ENCODE data around the gene GFRA1. TPM values are rescaled to one million over a fixed set of nuclear protein-coding genes. Genes with fewer than 3 reads are reported as not detected.

GFRA1 gene
- total RNA-seq, 1 donor from 2014 or later, result 14.0 TPM

GRCh38 chr10:116306847-116307246 lies 33.8 kb upstream of the GFRA1 start:
- H3K4me1 ChIP-seq, result no peaks in the 10 kb centered on the region
- no peaks in the 10 kb centered on the region for H3K27me3 ChIP-seq
- H3K79me2 ChIP-seq (ENCODE audit: low read depth), result no peaks in the 10 kb centered on the region
- Mint-ChIP-seq H3K27me3 (ENCODE audit: insufficient read depth, low read depth) (no peaks in the 10 kb centered on the region), H3K4me1 (peaks cover 3% of the 10 kb centered on the region), H3K9me3 (no peaks in the 10 kb centered on the region), H3K27ac (no peak overlapping the region), H3K36me3 (no peaks in the 10 kb centered on the region), H3K4me3 (no peak overlapping the region)
- no peak overlapping the region for H2AFZ ChIP-seq (replicated peaks)
- no peaks in the 10 kb centered on the region for H3K36me3 ChIP-seq
- H3K9ac ChIP-seq, result no peak overlapping the region
- TF ChIP-seq EZH2 (IDR thresholded peaks at IDR 0.05) (no peak), EZH2phosphoT487 (IDR thresholded peaks at IDR 0.05) (no peak), CTCF (IDR thresholded peaks at IDR 0.05) (no peak)
- no peak overlapping the region for H3K27ac ChIP-seq
- no peak for DNase-seq (ENCODE audit: low spot score)
- no peak overlapping the region for H3K4me2 ChIP-seq
- no peaks in the 10 kb centered on the region for H3K9me3 ChIP-seq (ENCODE audit: low read depth)
- H3F3A ChIP-seq (ENCODE audit: low read depth), result no peaks in the 10 kb centered on the region
- H4K20me1 ChIP-seq (ENCODE audit: low read depth), result no peaks in the 10 kb centered on the region
- no peak overlapping the region for H3K4me3 ChIP-seq

- H3F3A ChIP-seq (ENCODE audit: low read depth), result no peaks in the 10 kb centered on the region
- no peaks in the 10 kb centered on the region for H3K79me2 ChIP-seq (ENCODE audit: low read depth)
- no peak for DNase-seq (ENCODE audit: low spot score)
- Mint-ChIP-seq H3K36me3 (no peaks in the 10 kb centered on the region), H3K4me1 (no peaks in the 10 kb centered on the region), H3K4me3 (no peak overlapping the region), H3K27me3 (ENCODE audit: insufficient read depth, low read depth) (no peaks in the 10 kb centered on the region), H3K27ac (no peak overlapping the region), H3K9me3 (no peaks in the 10 kb centered on the region)
- H3K36me3 ChIP-seq, result no peaks in the 10 kb centered on the region
- no peak overlapping the region for H3K9ac ChIP-seq
- H2AFZ ChIP-seq (replicated peaks), result no peak overlapping the region
- H3K9me3 ChIP-seq (ENCODE audit: low read depth), result no peaks in the 10 kb centered on the region
- TF ChIP-seq EZH2phosphoT487 (IDR thresholded peaks at IDR 0.05) (no peak), CTCF (IDR thresholded peaks at IDR 0.05) (no peak), EZH2 (IDR thresholded peaks at IDR 0.05) (no peak)
- H3K27me3 ChIP-seq, result no peaks in the 10 kb centered on the region
- no peaks in the 10 kb centered on the region for H4K20me1 ChIP-seq (ENCODE audit: low read depth)
- no peak overlapping the region for H3K27ac ChIP-seq
- no peak overlapping the region for H3K4me3 ChIP-seq
- no peaks in the 10 kb centered on the region for H3K4me1 ChIP-seq
- H3K4me2 ChIP-seq, result no peak overlapping the region
Measured at GRCh38 chr10:116304923-116305322, 31.9 kb upstream of the GFRA1 start.

GRCh38 chr10:116300542-116300941 lies 27.5 kb upstream of the GFRA1 start:
- Histone ChIP-seq H3K4me2 (no peak overlapping the region), H2AFZ (replicated peaks) (peak overlapping the region; percentile 22), H3K36me3 (no peaks in the 10 kb centered on the region), H3K27ac (no peak overlapping the region), H3K4me3 (no peak overlapping the region), H3K4me1 (no peaks in the 10 kb centered on the region), H3K9me3 (ENCODE audit: low read depth) (no peaks in the 10 kb centered on the region), H3K9ac (no peak overlapping the region), H3K27me3 (no peaks in the 10 kb centered on the region), H3F3A (ENCODE audit: low read depth) (no peaks in the 10 kb centered on the region), H4K20me1 (ENCODE audit: low read depth) (no peaks in the 10 kb centered on the region), H3K79me2 (ENCODE audit: low read depth) (no peaks in the 10 kb centered on the region)
- Mint-ChIP-seq H3K27ac (no peak overlapping the region), H3K4me1 (no peaks in the 10 kb centered on the region), H3K27me3 (ENCODE audit: insufficient read depth, low read depth) (no peaks in the 10 kb centered on the region), H3K4me3 (no peak overlapping the region), H3K9me3 (no peaks in the 10 kb centered on the region), H3K36me3 (no peaks in the 10 kb centered on the region)
- no peak for DNase-seq (ENCODE audit: low spot score)
- TF ChIP-seq EZH2 (IDR thresholded peaks at IDR 0.05), result no peak
- no peak for TF ChIP-seq EZH2phosphoT487 (IDR thresholded peaks at IDR 0.05)
- no peak for TF ChIP-seq CTCF (IDR thresholded peaks at IDR 0.05)
